Fibroblast of lung (primary cell): ENCODE measurements around the gene FBXW5.

Experiments used
- CTCF ChIP-seq, 2 donors: IDR thresholded peaks in 1 of 2; conservative IDR thresholded peaks in 1 of 2; 1 replicate in 1 of 2; 2 replicates in 1 of 2; pipeline ENCODE4 v1.5.1; 2011 to 2012; ENCODE audit warnings: low read length in 2 of 2, control low read depth in 1 of 2, inconsistent platforms in 1 of 2, low read depth in 1 of 2, mild to moderate bottlenecking in 1 of 2
- EZH2 ChIP-seq: IDR thresholded peaks from 2 replicates; pipeline ENCODE4 v1.5.1; 2012; ENCODE audit warnings: low read length, control low read depth, mild to moderate bottlenecking; ENCODE audit errors: missing control alignments

- TF ChIP-seq CTCF (conservative IDR thresholded peaks at IDR 0.05 in 1 of 2, IDR thresholded peaks at IDR 0.05 in 1 of 2; ENCODE audit: low read depth in 1 of 2, low read length in 2 of 2), result no peak
- no peak for TF ChIP-seq EZH2
Observed at GRCh38 chr9:136902259-136902821, 42.2 kb downstream of the FBXW5 start.
